IMR-90 (cell line): ENCODE data around the gene CFAP299. TPM values are rescaled to one million over a fixed set of nuclear protein-coding genes. Genes with fewer than 3 reads are reported as not detected.

Experiments
- ATAC-seq: fragments of 200-7000 bp; cut with Tn5 transposase; 2 replicates; pipeline ENCODE4 v1.9.1; 2020; ENCODE audit warnings: low read depth, mild to moderate bottlenecking, moderate library complexity
- BruUV-seq: library from RNA; stranded (reverse); fragments of 400-500 nt; replicated peaks from 2 replicates; lab custom pipeline; 2021; lab: Mats Ljungman, UMichigan
- CTCF ChIA-PET: fragments of 300-600 bp; formaldehyde crosslinking; extraction: SDS; loops from one replicate; lab custom pipeline; 2021; ENCODE audit warnings: antibody characterized with exemption; lab: Yijun Ruan, JAX
- POLR2A ChIA-PET: fragments of 300-600 bp; sonication (Branson Sonifier 250); formaldehyde crosslinking; loops from one replicate; lab custom pipeline; 2022; ENCODE audit warnings: antibody characterized with exemption; ENCODE audit not compliant: unreplicated experiment; lab: Charles Lee
- DNase-seq: peaks from one replicate; pipeline ENCODE4 v3.0.0; 2013
- H2AFZ ChIP-seq: replicated peaks from 2 replicates; pipeline ENCODE3; 2013; ENCODE audit warnings: low read length, mild to moderate bottlenecking; ENCODE audit not compliant: poor library complexity
- H2AK5ac ChIP-seq: 2 replicates; pipeline ENCODE4 v1.6.1; 2013; ENCODE audit warnings: low read depth, low read length, inconsistent platforms
- H2AK9ac ChIP-seq: replicated peaks from 2 replicates; pipeline ENCODE3; 2013; ENCODE audit warnings: mild to moderate bottlenecking, low read depth, low read length, moderate library complexity; ENCODE audit not compliant: poor library complexity
- H2BK120ac ChIP-seq: 2 replicates; pipeline ENCODE4 v1.6.1; 2013; ENCODE audit warnings: low read depth, low read length, inconsistent platforms
- H2BK15ac ChIP-seq: 3 replicates; pipeline ENCODE4 v1.6.1; 2013; ENCODE audit warnings: low read depth, low read length, inconsistent platforms
- H2BK20ac ChIP-seq: 2 replicates; pipeline ENCODE4 v1.6.1; 2013; ENCODE audit warnings: low read depth, mild to moderate bottlenecking, inconsistent platforms, low read length, moderate library complexity
- H2BK5ac ChIP-seq: 2 replicates; pipeline ENCODE4 v1.6.1; 2013; ENCODE audit warnings: mild to moderate bottlenecking, low read depth, low read length, inconsistent platforms; ENCODE audit not compliant: poor library complexity, severe bottlenecking
- H3K14ac ChIP-seq: replicated peaks from 2 replicates; pipeline ENCODE4 v1.6.1; 2013; ENCODE audit warnings: low read depth, low read length, inconsistent platforms
- H3K18ac ChIP-seq: 2 replicates; pipeline ENCODE4 v1.6.1; 2013; ENCODE audit warnings: low read depth, low read length, control low read depth
- H3K23ac ChIP-seq: 2 replicates; pipeline ENCODE4 v1.6.1; 2013; ENCODE audit warnings: low read depth, low read length, inconsistent platforms
- H3K27ac ChIP-seq: 2 replicates; pipeline ENCODE4 v1.5.1; 2013; ENCODE audit warnings: mild to moderate bottlenecking, control low read depth, low read length; ENCODE audit not compliant: insufficient read depth
- H3K27me3 ChIP-seq: 2 replicates; pipeline ENCODE4 v1.6.1; 2013; ENCODE audit warnings: low read length; ENCODE audit not compliant: control insufficient read depth, insufficient read depth
- H3K36me3 ChIP-seq: 2 replicates; pipeline ENCODE4 v1.6.1; 2013; ENCODE audit warnings: low read length, mixed read lengths; ENCODE audit not compliant: control insufficient read depth, insufficient read depth
- H3K4ac ChIP-seq: 2 replicates; pipeline ENCODE4 v1.6.1; 2013; ENCODE audit warnings: low read depth, low read length, inconsistent platforms
- H3K4me1 ChIP-seq: 2 replicates; pipeline ENCODE4 v1.6.1; 2013; ENCODE audit warnings: low read length, mixed read lengths; ENCODE audit not compliant: control insufficient read depth, insufficient read depth
- H3K4me2 ChIP-seq: 2 replicates; pipeline ENCODE4 v1.6.1; 2013; ENCODE audit warnings: low read depth, mild to moderate bottlenecking, control low read depth, low read length, moderate library complexity
- H3K4me3 ChIP-seq: 2 replicates; pipeline ENCODE4 v1.5.1; 2013; ENCODE audit warnings: low read depth, mild to moderate bottlenecking, control low read depth, low read length, moderate library complexity; ENCODE audit not compliant: insufficient read depth
- H3K56ac ChIP-seq: 2 replicates; pipeline ENCODE4 v1.6.1; 2013; ENCODE audit warnings: low read length, inconsistent platforms; ENCODE audit not compliant: insufficient read depth; ENCODE audit errors: extremely low read depth
- H3K79me1 ChIP-seq, 2 experiments: 2 replicates each; pipeline ENCODE4 v1.6.1; 2013; ENCODE audit warnings: low read length in 2 of 2, inconsistent platforms in 1 of 2, low read depth in 1 of 2
- H3K9ac ChIP-seq: 2 replicates; pipeline ENCODE4 v1.6.1; 2013; ENCODE audit warnings: low read depth, low read length, control low read depth
- H3K9me1 ChIP-seq: 2 replicates; pipeline ENCODE4 v1.6.1; 2013; ENCODE audit warnings: low read length, inconsistent platforms; ENCODE audit not compliant: insufficient read depth
- H3K9me3 ChIP-seq: 2 replicates; pipeline ENCODE4 v1.6.1; 2013; ENCODE audit warnings: low read length; ENCODE audit not compliant: control insufficient read depth, insufficient read depth
- H4K20me1 ChIP-seq: 2 replicates; pipeline ENCODE4 v1.6.1; 2013; ENCODE audit warnings: low read length, inconsistent platforms; ENCODE audit not compliant: insufficient read depth
- H4K5ac ChIP-seq: 2 replicates; pipeline ENCODE4 v1.6.1; 2013; ENCODE audit warnings: mild to moderate bottlenecking, low read depth, low read length, control low read depth
- H4K8ac ChIP-seq, 2 experiments: 2 replicates each; pipeline ENCODE4 v1.6.1; 2013; ENCODE audit warnings: low read depth in 2 of 2, low read length in 2 of 2, control low read depth in 1 of 2, inconsistent platforms in 1 of 2
- H4K91ac ChIP-seq: 2 replicates; pipeline ENCODE4 v1.6.1; 2013; ENCODE audit warnings: low read depth, low read length, inconsistent platforms; ENCODE audit not compliant: insufficient read depth
- BHLHE40 ChIP-seq: fragments of 150-350 bp; IDR thresholded peaks from 2 replicates; pipeline ENCODE4 v1.6.1; 2016; ENCODE audit warnings: mild to moderate bottlenecking, low read depth, low read length
- CEBPB ChIP-seq: IDR thresholded peaks from 2 replicates; pipeline ENCODE4 v1.6.1; 2012; ENCODE audit warnings: low read depth, low read length, improper control_type of control experiment
- MAFK ChIP-seq: IDR thresholded peaks from 2 replicates; pipeline ENCODE4 v1.6.1; 2012; ENCODE audit warnings: low read depth, low read length, improper control_type of control experiment
- MXI1 ChIP-seq: IDR thresholded peaks from 2 replicates; pipeline ENCODE4 v1.6.1; 2012; ENCODE audit warnings: low read depth, mild to moderate bottlenecking, low read length, moderate library complexity, borderline replicate concordance
- NFE2L2 ChIP-seq: fragments of 150-350 bp; IDR thresholded peaks from 2 replicates; pipeline ENCODE4 v1.6.1; 2016; ENCODE audit warnings: low read depth, mild to moderate bottlenecking, low read length
- RCOR1 ChIP-seq: IDR thresholded peaks from 2 replicates; pipeline ENCODE4 v1.6.1; 2012; ENCODE audit warnings: mild to moderate bottlenecking, low read length, improper control_type of control experiment; ENCODE audit not compliant: insufficient replicate concordance
- WGBS, 2 experiments: methylation state at CpG; one replicate each; pipeline versions ENCODE4 v1.1.5 to v1.1.7; 2013; ENCODE audit warnings: missing lambda C conversion rate in 2 of 2; ENCODE audit not compliant: insufficient read length in 1 of 2; ENCODE audit errors: extremely low coverage in 2 of 2; 5-methylcytosine and 5-hydroxymethylcytosine counted together
- dilution Hi-C: fragments of 300-500 bp; cut with HindIII; formaldehyde crosslinking; loops from one replicate; pipeline ENCODE4 v1.14.3; 2018; ENCODE audit warnings: low sequenced_read_pairs; ENCODE audit not compliant: unreplicated experiment
- in situ Hi-C: fragments of 300-500 bp; cut with MboI; formaldehyde crosslinking; loops from 3 replicates; pipeline ENCODE4 v1.14.3; 2019; ENCODE audit warnings: low sequenced_read_pairs, inconsistent platforms, mixed read lengths
- intact Hi-C: fragments of 100-400 bp; cut with micrococcal nuclease; formaldehyde crosslinking; loops from 2 replicates; pipeline ENCODE4 v1.10.0; 2022
- polyA plus RNA-seq, 3 experiments: library from polyadenylated mRNA; depleted of rRNA; stranded (reverse); fragments of >200 nt; gene quantifications; 2 replicates each; pipeline ENCODE4 v1.2.3, GENCODE V29; 2012; ENCODE audit warnings: low replicate concordance in 1 of 3
- total RNA-seq: library from RNA; depleted of rRNA; stranded (reverse); fragments of >200 nt; gene quantifications from 2 replicates; pipeline ENCODE4 v1.2.3, GENCODE V29; 2012
- TF ChIP-seq, protein P1 (sequence below): conservative IDR thresholded peaks from 2 replicates; pipeline ENCODE4 v1.5.1; 2012; ENCODE audit warnings: mild to moderate bottlenecking, low read depth, low read length, improper control_type of control experiment
- TF ChIP-seq, protein P2 (sequence below): fragments of 150-350 bp; IDR thresholded peaks from 2 replicates; pipeline ENCODE4 v1.6.1; 2017; ENCODE audit warnings: mild to moderate bottlenecking, antibody characterized with exemption, low read length, low read depth

CFAP299 gene
- total and polyA plus RNA-seq, 2 of the 4 experiments (the other 2 are of a cell fraction) = 1.0 to 1.1 TPM

DNA sequence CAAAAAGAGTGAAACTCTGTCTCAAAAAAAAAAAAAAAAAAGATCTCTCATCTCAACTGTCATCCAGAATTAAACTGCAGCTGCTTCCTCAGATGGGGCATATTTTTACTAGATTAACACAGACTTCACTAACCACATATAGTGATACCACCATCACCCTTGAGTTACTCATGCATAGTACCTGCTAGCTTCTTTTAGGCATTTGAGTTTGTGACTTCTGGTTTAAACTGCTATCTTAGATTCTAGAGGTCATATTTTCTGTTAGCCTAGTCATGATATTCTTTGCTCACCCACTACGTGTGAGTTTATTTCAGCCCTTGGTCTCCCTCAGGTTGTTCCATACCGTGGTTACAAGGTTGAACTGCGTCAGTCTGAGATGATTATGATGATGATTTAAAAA lies 540.1 kb downstream of the CFAP299 start:
- BruUV-seq = no TSS peak
- Histone ChIP-seq H3K27me3 (no peaks in the 10 kb centered on the region), H2BK5ac (no peak overlapping the region), H3K4me3 (no peak overlapping the region), H4K5ac (no peak overlapping the region), H4K91ac (no peak overlapping the region), H3K23ac (no peak overlapping the region), H3K4ac (no peak overlapping the region), H3K56ac (no peak overlapping the region), H2AK9ac (no peak overlapping the region), H4K8ac (no peak overlapping the region), H3K18ac (no peak overlapping the region), H3K4me1 (no peaks in the 10 kb centered on the region; the same call in 1 of the 2 replicates), H3K36me3 (no peaks in the 10 kb centered on the region), H3K9me1 (no peaks in the 10 kb centered on the region), H3K4me2 (no peak overlapping the region), H2BK120ac (no peak overlapping the region), H2AFZ (no peak overlapping the region), H3K9me3 (no peaks in the 10 kb centered on the region), H2BK20ac (no peak overlapping the region), H3K27ac (no peak overlapping the region), H4K20me1 (no peaks in the 10 kb centered on the region), H3K79me1 (no peaks in the 10 kb centered on the region), H2BK15ac (no peak overlapping the region), H3K14ac (no peak overlapping the region), H3K9ac (no peak overlapping the region), H2AK5ac (no peak overlapping the region)
- ChIA-PET CTCF (no interaction called here), POLR2A (no interaction called here)
- TF ChIP-seq BHLHE40 (no peak), MXI1 (no peak), NFE2L2 (no peak), MAFK (no peak), RCOR1 (no peak), CEBPB (no peak)
- TF ChIP-seq, protein P1, sequence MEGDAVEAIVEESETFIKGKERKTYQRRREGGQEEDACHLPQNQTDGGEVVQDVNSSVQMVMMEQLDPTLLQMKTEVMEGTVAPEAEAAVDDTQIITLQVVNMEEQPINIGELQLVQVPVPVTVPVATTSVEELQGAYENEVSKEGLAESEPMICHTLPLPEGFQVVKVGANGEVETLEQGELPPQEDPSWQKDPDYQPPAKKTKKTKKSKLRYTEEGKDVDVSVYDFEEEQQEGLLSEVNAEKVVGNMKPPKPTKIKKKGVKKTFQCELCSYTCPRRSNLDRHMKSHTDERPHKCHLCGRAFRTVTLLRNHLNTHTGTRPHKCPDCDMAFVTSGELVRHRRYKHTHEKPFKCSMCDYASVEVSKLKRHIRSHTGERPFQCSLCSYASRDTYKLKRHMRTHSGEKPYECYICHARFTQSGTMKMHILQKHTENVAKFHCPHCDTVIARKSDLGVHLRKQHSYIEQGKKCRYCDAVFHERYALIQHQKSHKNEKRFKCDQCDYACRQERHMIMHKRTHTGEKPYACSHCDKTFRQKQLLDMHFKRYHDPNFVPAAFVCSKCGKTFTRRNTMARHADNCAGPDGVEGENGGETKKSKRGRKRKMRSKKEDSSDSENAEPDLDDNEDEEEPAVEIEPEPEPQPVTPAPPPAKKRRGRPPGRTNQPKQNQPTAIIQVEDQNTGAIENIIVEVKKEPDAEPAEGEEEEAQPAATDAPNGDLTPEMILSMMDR = no peak
- TF ChIP-seq, protein P2, sequence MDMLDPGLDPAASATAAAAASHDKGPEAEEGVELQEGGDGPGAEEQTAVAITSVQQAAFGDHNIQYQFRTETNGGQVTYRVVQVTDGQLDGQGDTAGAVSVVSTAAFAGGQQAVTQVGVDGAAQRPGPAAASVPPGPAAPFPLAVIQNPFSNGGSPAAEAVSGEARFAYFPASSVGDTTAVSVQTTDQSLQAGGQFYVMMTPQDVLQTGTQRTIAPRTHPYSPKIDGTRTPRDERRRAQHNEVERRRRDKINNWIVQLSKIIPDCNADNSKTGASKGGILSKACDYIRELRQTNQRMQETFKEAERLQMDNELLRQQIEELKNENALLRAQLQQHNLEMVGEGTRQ = no peak
- in situ Hi-C loops = no loop called here
- WGBS, 2 experiments = no CpG with 5 or more reads among the region's 3 CpGs
- dilution Hi-C loops = no loop called here
- ATAC-seq = no peak
- intact Hi-C loops = no loop called here
- DNase-seq = no peak
